ENCODE measurements around the gene KDM6A.

- TF ChIP-seq EZH2 (IDR thresholded peaks at IDR 0.05; ENCODE audit: low read length) = no peak
- no peak for TF ChIP-seq CTCF (optimal IDR thresholded peaks at IDR 0.05 in 1 of 3, IDR thresholded peaks at IDR 0.05 in 1 of 3, conservative IDR thresholded peaks at IDR 0.05 in 1 of 3; ENCODE audit: extremely low read depth in 1 of 3, insufficient read depth in 2 of 3, low read length in 3 of 3)
Observed at GRCh38 chrX:44949125-44949524, 76.1 kb downstream of the KDM6A start.
